GM18502 (cell line): ENCODE data around the gene CYP4F11.
"Not testable (repeated sequence)": the region's sequence is repeated elsewhere in the genome, so short reads cannot be mapped to it uniquely, and the experiment has no call there.

Experiments
- ATAC-seq: cut with Tn5 transposase; IDR thresholded peaks from one replicate; pipeline ENCODE4 v1.9.1; 2021; ENCODE audit warnings: mild to moderate bottlenecking; ENCODE audit not compliant: unreplicated experiment, poor library complexity

CYP4F11 gene

DNA sequence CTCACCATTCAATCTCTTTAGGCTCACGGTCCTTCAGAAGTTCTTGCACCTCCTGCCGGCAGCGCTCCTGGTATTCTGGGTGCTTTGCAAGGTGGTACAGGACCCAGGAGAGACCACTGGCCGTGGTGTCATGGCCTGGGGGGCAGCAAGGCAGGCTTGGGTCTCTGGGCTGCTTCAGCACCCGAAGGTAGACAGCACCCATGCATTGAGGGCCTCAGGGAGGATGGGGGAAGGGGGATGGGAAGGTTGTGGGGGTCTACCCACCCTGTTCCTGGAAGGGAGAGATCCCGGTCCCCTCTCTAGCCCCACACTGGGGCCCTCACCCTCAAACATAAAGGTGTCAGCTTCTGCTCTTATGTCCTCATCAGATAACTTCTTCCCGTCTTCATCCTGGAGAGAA is 48.4 kb downstream of the CYP4F11 start:
- ATAC-seq = no peak

DNA sequence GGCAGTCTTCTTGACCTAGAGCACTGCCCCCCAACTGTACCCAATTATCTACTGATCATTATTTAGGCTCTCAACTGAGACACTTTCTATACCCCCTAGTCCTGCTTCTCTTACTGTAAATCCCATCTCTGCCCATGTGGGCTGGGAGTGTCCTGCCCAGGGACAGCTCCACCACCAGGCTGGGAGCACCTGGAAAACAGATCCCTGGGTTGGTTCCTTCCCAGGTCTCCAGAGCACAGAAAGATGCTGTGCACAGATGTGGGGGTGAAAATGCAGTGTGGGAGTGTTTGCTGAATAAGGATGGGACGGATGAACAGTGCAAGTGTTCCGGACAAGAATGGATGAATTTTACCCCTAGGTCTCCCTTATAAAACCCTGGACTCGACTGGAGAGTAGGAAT is 49.2 kb downstream of the CYP4F11 start:
- ATAC-seq = no peak

DNA sequence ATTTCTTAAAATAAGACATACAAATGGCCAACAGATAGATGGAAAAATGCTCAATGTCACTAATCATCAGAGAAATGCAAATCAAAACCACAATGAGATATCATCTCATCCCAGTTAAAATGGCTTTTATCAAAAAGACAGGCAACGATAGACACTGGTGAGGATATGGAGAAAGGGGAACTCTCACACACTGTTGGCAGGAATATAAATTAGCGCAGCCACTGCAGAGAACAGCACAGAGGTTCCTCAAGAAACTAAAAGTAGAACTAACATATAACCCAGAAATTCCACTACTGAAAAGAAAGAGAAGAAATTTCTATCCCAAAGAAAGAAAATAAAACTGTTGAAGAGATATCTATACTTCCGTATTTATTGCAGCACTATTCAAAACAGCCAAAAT is 51.0 kb downstream of the CYP4F11 start:
- not testable (repeated sequence) for ATAC-seq

DNA sequence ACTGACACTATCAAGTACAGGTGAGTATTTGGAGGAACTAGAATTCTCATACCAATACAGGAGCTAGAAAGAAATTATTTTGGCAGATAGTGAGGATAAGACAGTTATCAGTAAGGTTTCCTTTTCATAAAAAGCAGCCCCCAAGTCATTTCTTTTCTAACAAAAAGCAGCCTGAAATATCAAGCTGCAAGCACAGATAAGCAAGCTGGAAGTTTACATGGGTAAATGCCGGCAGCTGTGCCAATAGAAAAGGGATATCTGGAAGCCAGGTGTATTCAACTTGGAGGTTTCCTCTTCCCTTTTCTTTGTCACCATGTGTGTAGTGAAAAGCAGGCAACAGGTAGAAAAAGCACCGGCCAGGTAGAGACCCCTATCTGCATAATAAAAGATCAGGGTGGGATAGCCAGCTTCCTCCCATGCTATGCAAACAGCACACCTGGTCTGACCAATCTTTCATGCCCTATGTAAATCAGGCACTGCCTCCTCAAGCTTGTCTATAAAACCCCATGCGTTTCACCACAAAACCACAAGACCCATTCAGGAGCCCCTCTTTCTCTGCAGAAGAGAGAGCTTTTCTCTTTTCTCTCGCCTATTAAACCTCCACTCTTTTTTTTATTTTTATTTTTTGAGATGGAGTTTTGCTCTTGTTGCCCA is 59.4 kb downstream of the CYP4F11 start:
- no peak for ATAC-seq

DNA sequence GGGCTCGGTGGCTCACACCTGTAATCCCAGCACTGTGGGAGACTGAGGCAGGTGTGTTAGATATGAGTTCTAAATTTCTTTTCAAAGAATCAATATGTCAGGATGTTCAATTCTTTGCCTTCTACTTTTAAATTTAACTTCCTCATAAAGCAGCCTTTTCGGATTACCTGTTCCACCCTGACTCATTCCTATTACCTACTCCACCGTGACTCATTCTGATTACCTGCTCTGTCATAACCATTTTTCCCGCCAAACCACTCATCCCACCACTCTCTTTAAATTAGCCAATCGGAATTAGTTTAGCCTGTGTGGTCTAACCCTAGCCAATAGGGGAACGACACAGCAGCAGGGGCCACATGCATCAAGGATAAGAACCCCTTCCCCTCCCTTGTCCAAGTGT is 60.6 kb downstream of the CYP4F11 start:
- ATAC-seq = not testable (repeated sequence)

DNA sequence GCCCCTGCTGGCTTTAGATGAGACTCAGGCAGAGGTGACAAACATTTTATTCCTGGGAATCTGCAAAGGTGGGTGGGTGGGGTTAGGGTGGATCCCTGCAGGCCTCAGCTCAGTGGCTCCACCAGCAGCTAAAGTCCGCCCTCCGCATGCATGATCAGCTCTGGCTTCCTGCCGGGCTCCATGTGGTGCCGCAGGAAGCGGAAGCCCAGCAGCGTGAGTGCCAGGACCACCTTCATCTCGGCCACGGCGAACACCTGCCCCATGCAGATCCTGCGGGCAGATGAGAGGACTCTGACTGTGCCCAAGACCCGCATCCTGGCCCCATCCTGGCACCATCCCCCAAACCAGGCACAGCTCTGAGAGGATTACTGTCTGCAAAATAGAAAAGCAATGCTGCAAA is 62.8 kb downstream of the CYP4F11 start:
- no peak for ATAC-seq

DNA sequence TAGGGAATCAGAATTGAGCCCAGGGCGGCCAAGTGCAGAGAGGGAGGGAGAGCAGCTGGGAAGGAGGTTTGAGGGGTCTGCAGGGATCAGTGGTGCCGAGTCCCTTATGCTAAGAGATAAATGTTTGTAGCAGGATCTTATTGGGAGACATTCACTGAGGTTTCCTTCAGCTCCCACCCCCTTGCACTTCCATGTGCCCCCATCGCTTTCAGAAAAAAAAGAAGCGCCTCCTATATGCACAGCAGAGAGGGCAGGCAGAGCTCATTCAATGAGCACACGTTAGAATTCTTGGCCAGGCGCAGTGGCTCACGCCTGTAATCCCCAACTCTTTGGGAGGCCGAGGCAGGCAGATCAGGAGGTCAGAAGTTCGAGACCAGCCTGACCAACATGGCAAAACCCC is 64.5 kb downstream of the CYP4F11 start:
- ATAC-seq = no peak

DNA sequence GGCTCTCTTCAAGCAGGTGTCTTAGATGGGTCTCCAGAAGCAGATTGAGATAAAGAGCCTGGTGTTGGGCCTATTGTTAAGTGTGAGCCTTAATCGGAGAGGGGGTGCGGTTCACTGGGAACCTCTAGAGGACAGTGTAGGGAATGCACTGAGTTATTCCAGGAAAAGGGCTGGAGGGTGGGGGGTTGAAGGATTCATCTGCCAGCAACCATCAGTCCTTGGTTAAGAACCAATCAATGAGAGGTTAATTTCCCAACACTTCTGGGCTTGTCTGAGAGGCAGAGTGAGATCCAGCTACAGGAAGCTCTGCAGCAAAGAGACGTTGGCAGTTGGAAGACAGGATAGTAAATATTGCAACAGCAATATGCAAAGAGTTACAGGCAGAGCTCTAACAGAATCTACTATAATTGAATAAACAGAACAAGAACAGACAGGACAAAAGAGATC is 65.2 kb downstream of the CYP4F11 start:
- no peak for ATAC-seq

- ATAC-seq = no peak
Observed at GRCh38 chr19:15866636-15867035, 67.7 kb downstream of the CYP4F11 start.

DNA sequence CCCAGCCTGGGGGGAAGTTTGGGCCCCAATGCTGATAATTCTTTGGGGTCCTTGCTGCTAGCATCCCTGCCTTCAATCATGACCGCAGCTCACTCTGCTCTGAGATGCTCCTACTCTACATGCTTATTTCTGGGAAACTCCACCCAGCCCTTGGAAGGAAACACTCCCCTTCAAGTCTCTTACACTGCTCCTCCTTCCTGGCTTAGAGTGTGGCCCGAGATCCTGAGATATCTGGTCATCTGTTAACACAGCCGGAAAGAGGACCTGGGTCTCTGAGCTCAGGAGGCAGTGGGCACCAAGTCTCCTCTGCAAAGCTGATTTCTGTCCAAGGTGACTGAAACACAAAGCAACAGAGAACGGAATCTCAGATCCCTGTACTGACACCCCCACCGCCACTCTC is 69.5 kb downstream of the CYP4F11 start:
- no peak for ATAC-seq

DNA sequence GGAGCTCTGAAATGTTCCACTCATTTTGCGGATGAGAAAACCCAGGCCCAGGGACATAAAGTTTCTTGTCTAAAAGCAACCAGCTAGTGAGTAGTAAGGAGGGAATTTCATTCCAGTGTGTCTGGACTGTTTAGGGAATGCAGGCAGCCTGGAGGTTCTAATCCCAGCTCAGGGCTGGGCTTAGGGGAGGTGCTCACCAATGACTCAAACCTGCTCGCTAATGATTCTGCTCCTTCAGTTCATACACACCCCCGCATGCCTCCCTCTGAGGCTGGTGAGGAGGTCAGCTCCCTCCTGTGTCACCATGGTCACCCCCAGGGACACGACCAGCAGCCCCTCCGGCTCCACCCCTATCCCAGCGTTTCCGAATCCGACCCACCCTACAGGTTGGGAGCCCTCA is 71.1 kb downstream of the CYP4F11 start:
- no peak for ATAC-seq

- no peak for ATAC-seq
Observed at GRCh38 chr19:15862444-15862843, 71.9 kb downstream of the CYP4F11 start.
